ENCODE measurements around the gene UPK2. TPM values are rescaled to one million over a fixed set of nuclear protein-coding genes. Genes with fewer than 3 reads are reported as not detected.

UPK2 gene
- total and polyA plus RNA-seq, 2 of the 13 experiments (the other 11 are each of a cell fraction or from before 2014, with no cell fraction given) = not detected

- TF ChIP-seq ZFP36 (IDR thresholded peaks at IDR 0.05; ENCODE audit: borderline replicate concordance, low read depth, low read length, partially characterized antibody) = peak; percentile 47
- no peak for TF ChIP-seq ZFY (CRISPR knock-in tag; IDR thresholded peaks at IDR 0.05)
- no peak for TF ChIP-seq RERE (CRISPR knock-in tag; IDR thresholded peaks at IDR 0.05; ENCODE audit: low read depth)
- TF ChIP-seq SALL2 (CRISPR knock-in tag; IDR thresholded peaks at IDR 0.05) = no peak
- TF ChIP-seq ZNF557 (CRISPR knock-in tag; IDR thresholded peaks at IDR 0.05) = no peak
- TF ChIP-seq PRMT3 (CRISPR knock-in tag; IDR thresholded peaks at IDR 0.05; ENCODE audit: borderline replicate concordance, low read depth) = no peak
- TF ChIP-seq SNRNP70 (IDR thresholded peaks at IDR 0.05; ENCODE audit: low read depth, low read length) = no peak
- no peak for TF ChIP-seq DR1 (CRISPR knock-in tag; IDR thresholded peaks at IDR 0.05)
- no peak for TF ChIP-seq NR3C1 (CRISPR knock-in tag; IDR thresholded peaks at IDR 0.05)
- no peak for TF ChIP-seq ZNF878 (CRISPR knock-in tag; IDR thresholded peaks at IDR 0.05)
- no peak for TF ChIP-seq ZFP36L1 (CRISPR knock-in tag; IDR thresholded peaks at IDR 0.05)
- no peak for TF ChIP-seq ZNF101 (CRISPR knock-in tag; IDR thresholded peaks at IDR 0.05; ENCODE audit: borderline replicate concordance, low read depth)
- peak; percentile 50; the same call in 1 of the 2 replicates for TF ChIP-seq ETV5 (CRISPR knock-in tag; IDR thresholded peaks at IDR 0.05; ENCODE audit: borderline replicate concordance)
- no peak for TF ChIP-seq HNRNPUL1 (IDR thresholded peaks at IDR 0.05; ENCODE audit: low read depth, low read length)
- TF ChIP-seq PRDM10 (CRISPR knock-in tag; IDR thresholded peaks at IDR 0.05; ENCODE audit: low read depth) = no peak
- no peak for TF ChIP-seq CHD4 (IDR thresholded peaks at IDR 0.05; ENCODE audit: borderline replicate concordance, low read length)
- TF ChIP-seq MTERF4 (CRISPR knock-in tag; IDR thresholded peaks at IDR 0.05) = no peak
- no peak for TF ChIP-seq ZFAT (CRISPR knock-in tag; conservative IDR thresholded peaks at IDR 0.05)
- TF ChIP-seq ZNF558 (CRISPR knock-in tag; IDR thresholded peaks at IDR 0.05; ENCODE audit: borderline replicate concordance) = no peak
- no peak for TF ChIP-seq ZNF24 (IDR thresholded peaks at IDR 0.05)
- no peak for TF ChIP-seq ATF1 (CRISPR knock-in tag; IDR thresholded peaks at IDR 0.05)
Observed at GRCh38 chr11:118956094-118956846, at the start of gene UPK2 (continued).

All from HepG2 (cell line).